HG03159 (cell line): Measurements from ENCODE around the gene ETV7.
"Not testable (repeated sequence)": the region's sequence is repeated elsewhere in the genome, so short reads cannot be mapped to it uniquely, and the experiment has no call there.

ENCODE experiments used
- ATAC-seq: cut with Tn5 transposase; IDR thresholded peaks from one replicate; pipeline ENCODE4 v1.9.1; 2021; ENCODE audit warnings: mild to moderate bottlenecking, moderate library complexity; ENCODE audit not compliant: unreplicated experiment

ETV7 gene

GRCh38 chr6:36387440-36388303, at the start of gene ETV7:
Gene ETV7, minus strand, starts transcription at chr6:36387669. Its CDS starts 128 bp downstream, at chr6:36387541.
- no peak for ATAC-seq

GRCh38 chr6:36436466-36436865, 49.0 kb upstream of the ETV7 start:
- ATAC-seq: no peak

GRCh38 chr6:36432151-36432671, 44.7 kb upstream of the ETV7 start:
- no peak for ATAC-seq

- no peak for ATAC-seq
These were observed 43.7 kb upstream of the ETV7 start for GRCh38 chr6:36431197-36431596.

GRCh38 chr6:36430351-36430750, 42.9 kb upstream of the ETV7 start:
- ATAC-seq: no peak

- no peak for ATAC-seq
These were observed 41.4 kb upstream of the ETV7 start for GRCh38 chr6:36428911-36429310.

- no peak for ATAC-seq
These were observed 39.2 kb upstream of the ETV7 start for GRCh38 chr6:36426622-36427021.

- peak; percentile 95 for ATAC-seq
These were observed 35.8 kb upstream of the ETV7 start for GRCh38 chr6:36423101-36423824.

GRCh38 chr6:36422714-36423100, 35.2 kb upstream of the ETV7 start:
- ATAC-seq: no peak

- no peak for ATAC-seq
These were observed 31.8 kb upstream of the ETV7 start for GRCh38 chr6:36419310-36419709.

GRCh38 chr6:36418558-36418957, 31.1 kb upstream of the ETV7 start:
- no peak for ATAC-seq

- ATAC-seq: no peak
These were observed 27.0 kb upstream of the ETV7 start for GRCh38 chr6:36414481-36414880.

- no peak for ATAC-seq
These were observed 26.3 kb upstream of the ETV7 start for GRCh38 chr6:36413489-36414480.

GRCh38 chr6:36409718-36410117, 22.2 kb upstream of the ETV7 start:
- ATAC-seq: not testable (repeated sequence)

- ATAC-seq: no peak
These were observed 16.7 kb upstream of the ETV7 start for GRCh38 chr6:36404164-36404563.

- ATAC-seq: no peak
These were observed 15.0 kb upstream of the ETV7 start for GRCh38 chr6:36402481-36402880.

- ATAC-seq: no peak
These were observed 12.5 kb upstream of the ETV7 start for GRCh38 chr6:36399970-36400369.

GRCh38 chr6:36392621-36393020, 5.2 kb upstream of the ETV7 start:
- no peak for ATAC-seq

GRCh38 chr6:36389353-36389752, 1.9 kb upstream of the ETV7 start:
- ATAC-seq: no peak

- ATAC-seq: no peak
These were observed 702 bp downstream of the ETV7 start for GRCh38 chr6:36386495-36387439.
